Natural killer cell (primary cell): ENCODE measurements around the gene DENND5B. TPM values are rescaled to one million over a fixed set of nuclear protein-coding genes. Genes with fewer than 3 reads are reported as not detected.

Source experiments
- ATAC-seq, 3 donors: fragments of 150-1000 bp in 2 of 3; fragments of 200-7000 bp in 1 of 3; cut with Tn5 transposase; 1 replicate in 1 of 3; 2 replicates in 2 of 3; pipeline ENCODE4 v1.10.0; 2021; ENCODE audit warnings: mild to moderate bottlenecking in 2 of 3, moderate library complexity in 2 of 3
- DNase-seq, 2 donors: peaks; one replicate each; pipeline versions ENCODE4 v3.0.0 to v3.0.0-alpha.2; 2013 to 2021; ENCODE audit warnings: mixed read lengths in 1 of 2
- H3K27ac ChIP-seq: one replicate; pipeline ENCODE4 v1.5.1; 2013; ENCODE audit warnings: mild to moderate bottlenecking, low read length
- H3K27me3 ChIP-seq: one replicate; pipeline ENCODE4 v1.6.1; 2013; ENCODE audit warnings: low read length; ENCODE audit not compliant: control insufficient read depth, insufficient read depth
- H3K36me3 ChIP-seq: one replicate; pipeline ENCODE4 v1.6.1; 2013; ENCODE audit warnings: low read length; ENCODE audit not compliant: control insufficient read depth, insufficient read depth
- H3K4me1 ChIP-seq: one replicate; pipeline ENCODE4 v1.6.1; 2013; ENCODE audit warnings: low read length; ENCODE audit not compliant: control insufficient read depth, insufficient read depth
- H3K4me3 ChIP-seq: one replicate; pipeline ENCODE4 v1.5.1; 2013; ENCODE audit warnings: low read length
- H3K9me3 ChIP-seq: one replicate; pipeline ENCODE4 v1.6.1; 2013; ENCODE audit warnings: low read length; ENCODE audit not compliant: control insufficient read depth, insufficient read depth
- H3K27ac Mint-ChIP-seq, 2 donors: one replicate each; pipeline ENCODE4 v1.8.0; 2022; ENCODE audit warnings: mild to moderate bottlenecking in 2 of 2, mixed read lengths in 2 of 2, moderate library complexity in 1 of 2
- H3K27me3 Mint-ChIP-seq, 2 donors: one replicate each; pipeline ENCODE4 v1.8.0; 2022; ENCODE audit warnings: low read depth in 2 of 2, mixed read lengths in 2 of 2
- H3K36me3 Mint-ChIP-seq: one replicate; pipeline ENCODE4 v1.8.0; 2022; ENCODE audit warnings: mixed read lengths
- H3K4me1 Mint-ChIP-seq, 2 donors: one replicate each; pipeline ENCODE4 v1.8.0; 2022; ENCODE audit warnings: mixed read lengths in 2 of 2
- H3K4me3 Mint-ChIP-seq: one replicate; pipeline ENCODE4 v1.8.0; 2022; ENCODE audit warnings: mild to moderate bottlenecking, moderate library complexity, mixed read lengths
- H3K9me3 Mint-ChIP-seq, 2 donors: one replicate each; pipeline ENCODE4 v1.8.0; 2022; ENCODE audit warnings: mixed read lengths in 2 of 2
- WGBS: methylation state at CpG from one replicate; pipeline ENCODE4 v1.1.7; 2013; ENCODE audit warnings: missing lambda C conversion rate; ENCODE audit not compliant: insufficient coverage; 5-methylcytosine and 5-hydroxymethylcytosine counted together
- intact Hi-C: fragments of 100-400 bp; cut with micrococcal nuclease; formaldehyde crosslinking; loops from one replicate; pipeline ENCODE4 v1.14.2; 2022
- total RNA-seq, 4 donors: library from RNA; stranded (reverse); fragments of 120-200 nt in 1 of 4; gene quantifications; one replicate each; pipeline versions ENCODE4 v1.2.3 to v1.2.4, GENCODE V29; 2013 to 2022
- TF ChIP-seq, protein P1 (sequence below): fragments of 200-600 bp; IDR thresholded peaks from one replicate; pipeline ENCODE4 v1.8.0; 2022; ENCODE audit warnings: antibody characterized with exemption

Gene DENND5B
- total RNA-seq, 3 donors from 2014 or later (not counting 1 experiment from before 2014, with no cell fraction given): 0.52 to 2.4 (median 0.70) TPM

DNA sequence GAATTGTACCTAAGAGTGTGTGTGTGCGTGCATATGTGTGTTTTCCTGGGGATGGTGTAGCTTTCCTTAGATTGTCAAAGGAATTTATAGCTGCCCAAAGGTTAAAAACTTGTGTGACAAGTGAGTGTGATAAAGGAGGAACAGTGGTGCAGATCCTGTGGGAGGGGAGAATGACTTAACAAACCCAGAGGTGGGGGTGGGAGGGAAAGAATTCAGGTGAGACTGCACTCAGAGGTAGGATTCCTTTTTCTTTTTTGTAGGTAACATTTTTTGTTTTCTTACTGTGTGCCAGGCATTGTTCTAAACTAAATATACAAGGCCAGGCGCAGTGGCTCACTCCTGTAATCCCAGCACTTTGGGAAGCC, 219.7 kb downstream of the DENND5B start:
- WGBS: 96% methylated on average over 2 of the region's 2 CpGs
- Histone ChIP-seq H3K4me3 (no peak overlapping the region), H3K36me3 (no peaks in the 10 kb centered on the region), H3K27ac (no peak overlapping the region), H3K9me3 (no peaks in the 10 kb centered on the region), H3K4me1 (no peaks in the 10 kb centered on the region), H3K27me3 (no peaks in the 10 kb centered on the region)
- H3K27ac Mint-ChIP-seq: no peak overlapping the region
- no peaks in the 10 kb centered on the region for H3K36me3 Mint-ChIP-seq
- H3K4me3 Mint-ChIP-seq: no peak overlapping the region
- intact Hi-C loops: no loop called here
- no peaks in the 10 kb centered on the region for H3K9me3 Mint-ChIP-seq
- no peaks in the 10 kb centered on the region for H3K4me1 Mint-ChIP-seq
- TF ChIP-seq, protein P1, sequence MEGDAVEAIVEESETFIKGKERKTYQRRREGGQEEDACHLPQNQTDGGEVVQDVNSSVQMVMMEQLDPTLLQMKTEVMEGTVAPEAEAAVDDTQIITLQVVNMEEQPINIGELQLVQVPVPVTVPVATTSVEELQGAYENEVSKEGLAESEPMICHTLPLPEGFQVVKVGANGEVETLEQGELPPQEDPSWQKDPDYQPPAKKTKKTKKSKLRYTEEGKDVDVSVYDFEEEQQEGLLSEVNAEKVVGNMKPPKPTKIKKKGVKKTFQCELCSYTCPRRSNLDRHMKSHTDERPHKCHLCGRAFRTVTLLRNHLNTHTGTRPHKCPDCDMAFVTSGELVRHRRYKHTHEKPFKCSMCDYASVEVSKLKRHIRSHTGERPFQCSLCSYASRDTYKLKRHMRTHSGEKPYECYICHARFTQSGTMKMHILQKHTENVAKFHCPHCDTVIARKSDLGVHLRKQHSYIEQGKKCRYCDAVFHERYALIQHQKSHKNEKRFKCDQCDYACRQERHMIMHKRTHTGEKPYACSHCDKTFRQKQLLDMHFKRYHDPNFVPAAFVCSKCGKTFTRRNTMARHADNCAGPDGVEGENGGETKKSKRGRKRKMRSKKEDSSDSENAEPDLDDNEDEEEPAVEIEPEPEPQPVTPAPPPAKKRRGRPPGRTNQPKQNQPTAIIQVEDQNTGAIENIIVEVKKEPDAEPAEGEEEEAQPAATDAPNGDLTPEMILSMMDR: no peak
- peaks cover 6 to 9% of the 10 kb centered on the region in 2 donors for H3K27me3 Mint-ChIP-seq
- no peak for DNase-seq
- ATAC-seq: no peak

GRCh38 chr12:31370531-31371255, 220.2 kb downstream of the DENND5B start:
- Histone ChIP-seq H3K36me3 (no peaks in the 10 kb centered on the region), H3K27me3 (no peaks in the 10 kb centered on the region), H3K9me3 (no peaks in the 10 kb centered on the region), H3K4me3 (no peak overlapping the region), H3K4me1 (no peaks in the 10 kb centered on the region), H3K27ac (no peak overlapping the region)
- 82% methylated on average over 10 of the region's 10 CpGs for WGBS
- no peak overlapping the region for H3K4me3 Mint-ChIP-seq
- peaks cover 6 to 9% of the 10 kb centered on the region in 2 donors for H3K27me3 Mint-ChIP-seq
- intact Hi-C loops: no loop called here
- H3K4me1 Mint-ChIP-seq: no peaks in the 10 kb centered on the region
- DNase-seq: no peak
- H3K36me3 Mint-ChIP-seq: no peaks in the 10 kb centered on the region
- ATAC-seq: no peak
- no peak overlapping the region for H3K27ac Mint-ChIP-seq
- H3K9me3 Mint-ChIP-seq: no peaks in the 10 kb centered on the region
- TF ChIP-seq, protein P1: no peak

DNA sequence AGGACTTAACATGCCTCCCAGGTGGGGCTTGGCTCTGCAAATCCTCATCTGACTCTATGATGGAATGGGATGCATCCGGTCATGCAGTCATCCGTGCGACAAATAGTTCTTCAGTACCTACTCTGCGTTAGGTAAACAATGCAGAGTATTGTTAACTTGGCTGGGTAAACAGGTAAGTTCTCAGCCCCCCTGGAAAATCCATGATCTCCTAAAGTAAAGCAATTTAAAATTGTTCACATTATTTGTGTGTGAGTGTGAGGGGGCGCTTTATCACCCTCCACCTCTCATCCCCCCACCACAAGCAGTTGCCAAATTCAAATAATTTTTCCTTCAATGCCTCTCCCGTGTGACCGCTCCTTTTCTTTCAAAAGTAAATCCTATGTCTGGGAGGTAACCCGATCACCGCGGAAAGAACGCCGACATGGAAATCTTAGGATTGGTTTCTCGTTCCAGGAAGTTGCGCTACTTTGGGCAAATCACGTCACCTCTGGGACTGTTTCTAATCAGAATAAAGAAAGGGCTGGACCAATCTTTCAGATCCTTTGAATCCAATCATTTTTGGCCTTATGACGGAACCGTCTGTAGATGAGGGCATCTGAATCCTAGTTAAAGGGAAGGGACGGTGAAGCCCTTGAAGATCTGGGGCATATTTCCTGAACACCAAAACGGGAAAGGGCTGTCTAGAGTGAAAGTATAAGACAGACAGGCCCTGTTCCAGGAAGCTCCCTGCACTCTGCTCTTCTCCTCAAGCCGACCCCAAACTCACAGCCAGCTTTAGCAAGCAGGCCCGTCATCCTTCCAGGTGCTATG, 221.0 kb downstream of the DENND5B start:
- Histone ChIP-seq H3K27ac (no peak overlapping the region), H3K36me3 (no peaks in the 10 kb centered on the region), H3K27me3 (no peaks in the 10 kb centered on the region), H3K4me1 (no peaks in the 10 kb centered on the region), H3K9me3 (no peaks in the 10 kb centered on the region), H3K4me3 (no peak overlapping the region)
- no peak overlapping the region for H3K27ac Mint-ChIP-seq
- H3K36me3 Mint-ChIP-seq: no peaks in the 10 kb centered on the region
- WGBS: 91% methylated on average over 20 of the region's 21 CpGs
- intact Hi-C loops: no loop called here
- no peak for ATAC-seq
- peaks cover 6 to 9% of the 10 kb centered on the region in 2 donors for H3K27me3 Mint-ChIP-seq
- H3K4me1 Mint-ChIP-seq: no peaks in the 10 kb centered on the region
- DNase-seq: no peak
- H3K4me3 Mint-ChIP-seq: no peak overlapping the region
- H3K9me3 Mint-ChIP-seq: no peaks in the 10 kb centered on the region
- TF ChIP-seq, protein P1: no peak
